GM12891 (cell line): Measurements from ENCODE around the gene RNFT1. TPM values are rescaled to one million over a fixed set of nuclear protein-coding genes. Genes with fewer than 3 reads are reported as not detected.
"Not testable (repeated sequence)": the region's sequence is repeated elsewhere in the genome, so short reads cannot be mapped to it uniquely, and the experiment has no call there.

ENCODE experiments used
- DNase-seq: peaks from one replicate; pipeline ENCODE4 v3.0.0; 2011; ENCODE audit warnings: low spot score; ENCODE audit not compliant: insufficient read length
- FAIRE-seq: peaks from 2 replicates; lab custom pipeline; 2011; peaks lifted over from hg19 to GRCh38; lab: Jason Lieb, UNC
- PAX5 ChIP-seq: IDR thresholded peaks from 2 replicates; pipeline ENCODE4 v1.6.1; 2011; ENCODE audit warnings: low read length, moderate library complexity, mild to moderate bottlenecking; ENCODE audit not compliant: insufficient read depth, severe bottlenecking
- POLR2A ChIP-seq: IDR thresholded peaks from 2 replicates; pipeline ENCODE4 v1.6.1; 2011; ENCODE audit warnings: low read depth, low read length, control low read depth
- POLR2AphosphoS5 ChIP-seq: IDR thresholded peaks from 2 replicates; pipeline ENCODE4 v1.6.1; 2011; ENCODE audit warnings: low read depth, low read length, control low read depth
- POU2F2 ChIP-seq: IDR thresholded peaks from 2 replicates; pipeline ENCODE4 v1.6.1; 2011; ENCODE audit warnings: low read depth, mild to moderate bottlenecking, control low read depth, low read length, moderate library complexity
- SPI1 ChIP-seq: IDR thresholded peaks from 2 replicates; pipeline ENCODE4 v1.6.1; 2011; ENCODE audit warnings: low read depth, low read length, control low read depth
- TAF1 ChIP-seq: IDR thresholded peaks from 2 replicates; pipeline ENCODE4 v1.6.1; 2011; ENCODE audit warnings: low read depth, low read length, control low read depth
- polyA plus RNA-seq: library from polyadenylated mRNA; unstranded; fragments of >200 nt; gene quantifications from one replicate; pipeline ENCODE4 v1.2.1, GENCODE V29; 2012; ENCODE audit warnings: low read depth, missing spikeins, inconsistent platforms; ENCODE audit not compliant: missing spikeins

Gene RNFT1
- polyA plus RNA-seq: 4.8 TPM

GRCh38 chr17:59964482-59965328 is at the start of gene RNFT1:
Gene RNFT1, minus strand, starts transcription at chr17:59964740. Its CDS starts 77 bp downstream, at chr17:59964663.
- FAIRE-seq (peak; percentile 87), DNase-seq (peak; percentile 84)
- 0 out of 2 replicates have a peak, but pooled peaks have one; percentile 26 for TF ChIP-seq POLR2AphosphoS5
- TF ChIP-seq SPI1: no peak
- TF ChIP-seq TAF1: no peak; the same call in 1 of the 2 replicates
- TF ChIP-seq PAX5: peak; percentile 16
- TF ChIP-seq POU2F2: 0 out of 2 replicates have a peak, but pooled peaks have one; percentile 5
- peak; percentile 74 for TF ChIP-seq POLR2A

- not testable (repeated sequence) for FAIRE-seq
Measured at GRCh38 chr17:60009326-60009725, 44.8 kb upstream of the RNFT1 start.

GRCh38 chr17:60008377-60008776 is 43.8 kb upstream of the RNFT1 start:
- DNase-seq: not testable (repeated sequence)

More at GRCh38 chr17:60009326-60009725, 44.8 kb upstream of the RNFT1 start:
- not testable (repeated sequence) for DNase-seq

GRCh38 chr17:60006160-60006559 is 41.6 kb upstream of the RNFT1 start:
- no peak for TF ChIP-seq SPI1
- no peak for TF ChIP-seq POLR2A
- TF ChIP-seq POLR2AphosphoS5: no peak
- no peak for TF ChIP-seq PAX5
- no peak for TF ChIP-seq POU2F2
- TF ChIP-seq TAF1: no peak
- DNase-seq (no peak), FAIRE-seq (no peak)

More at GRCh38 chr17:60008377-60008776, 43.8 kb upstream of the RNFT1 start:
- not testable (repeated sequence) for FAIRE-seq

- FAIRE-seq, DNase-seq: not testable (repeated sequence)
Measured at GRCh38 chr17:60004561-60004960, 40.0 kb upstream of the RNFT1 start.

- not testable (repeated sequence) for FAIRE-seq, DNase-seq
Measured at GRCh38 chr17:60002405-60002804, 37.9 kb upstream of the RNFT1 start.

GRCh38 chr17:59996608-59997007 is 32.1 kb upstream of the RNFT1 start:
- not testable (repeated sequence) for DNase-seq, FAIRE-seq

- not testable (repeated sequence) for DNase-seq, FAIRE-seq
Measured at GRCh38 chr17:59975166-59975565, 10.6 kb upstream of the RNFT1 start.

GRCh38 chr17:59973483-59973882 is 8.9 kb upstream of the RNFT1 start:
- not testable (repeated sequence) for FAIRE-seq, DNase-seq

- no peak for FAIRE-seq
- TF ChIP-seq POLR2AphosphoS5: no peak
- no peak for TF ChIP-seq PAX5
- TF ChIP-seq TAF1: no peak
- no peak for DNase-seq
Measured at GRCh38 chr17:59972778-59973177, 8.2 kb upstream of the RNFT1 start.

GRCh38 chr17:59971771-59972170 is 7.2 kb upstream of the RNFT1 start:
- DNase-seq, FAIRE-seq: not testable (repeated sequence)

- TF ChIP-seq POLR2A: no peak
- no peak for TF ChIP-seq POLR2AphosphoS5
- TF ChIP-seq TAF1: peak; percentile 16; the same call in 1 of the 2 replicates
- peak; percentile 50 for FAIRE-seq
- DNase-seq: peak; percentile 11
Measured at GRCh38 chr17:59963738-59964481, 630 bp downstream of the RNFT1 start.
